RWPE2 (cell line): Measurements from ENCODE around the gene AFAP1.

ENCODE experiments used
- ATAC-seq: fragments of 200-7000 bp; cut with Tn5 transposase; 3 replicates; pipeline ENCODE4 v1.9.1; 2021; ENCODE audit warnings: low read depth
- DNase-seq: peaks from one replicate; pipeline ENCODE4 v3.0.0-alpha.2; 2020; ENCODE audit warnings: low spot score
- H3K27ac ChIP-seq: fragments of 450-650 bp; 2 replicates; pipeline ENCODE4 v1.5.1; 2017; ENCODE audit warnings: mild to moderate bottlenecking; ENCODE audit not compliant: poor library complexity, severe bottlenecking
- H3K27me3 ChIP-seq: fragments of 250-450 bp; sonication (Bioruptor Pico); 2 replicates; pipeline ENCODE4 v1.5.1; 2021; ENCODE audit warnings: mild to moderate bottlenecking, moderate library complexity; ENCODE audit not compliant: insufficient read depth, poor library complexity, severe bottlenecking
- H3K36me3 ChIP-seq: fragments of 250-450 bp; sonication (Bioruptor Pico); 2 replicates; pipeline ENCODE4 v1.5.1; 2020; ENCODE audit warnings: low read depth, mild to moderate bottlenecking, moderate library complexity
- H3K4me1 ChIP-seq: fragments of 250-450 bp; sonication (Bioruptor Pico); 2 replicates; pipeline ENCODE4 v1.5.1; 2021; ENCODE audit warnings: mild to moderate bottlenecking, moderate library complexity; ENCODE audit not compliant: insufficient read depth, poor library complexity, severe bottlenecking
- H3K4me3 ChIP-seq: fragments of 250-450 bp; sonication (Bioruptor Pico); 2 replicates; pipeline ENCODE4 v1.5.1; 2021; ENCODE audit warnings: mild to moderate bottlenecking, moderate library complexity; ENCODE audit not compliant: severe bottlenecking
- H3K9me3 ChIP-seq: fragments of 250-450 bp; sonication (Bioruptor Pico); 2 replicates; pipeline ENCODE4 v1.5.1; 2021; ENCODE audit warnings: mild to moderate bottlenecking, moderate library complexity; ENCODE audit not compliant: severe bottlenecking
- CTCF ChIP-seq: fragments of 450-650 bp; IDR thresholded peaks from one replicate; pipeline ENCODE4 v1.5.1; 2017; ENCODE audit warnings: mild to moderate bottlenecking, moderate library complexity; ENCODE audit not compliant: poor library complexity, severe bottlenecking

AFAP1 gene

GRCh38 chr4:7910952-7911578 is 28.6 kb downstream of the AFAP1 start:
- no peak for DNase-seq
- no peak overlapping the region for H3K4me3 ChIP-seq
- TF ChIP-seq CTCF = no peak
- H3K4me1 ChIP-seq = peaks cover 31% of the 10 kb centered on the region
- H3K27ac ChIP-seq = peak overlapping the region; percentile 13
- H3K36me3 ChIP-seq = no peaks in the 10 kb centered on the region; the same call in 1 of the 2 replicates
- H3K9me3 ChIP-seq = no peaks in the 10 kb centered on the region
- no peaks in the 10 kb centered on the region for H3K27me3 ChIP-seq
- peak; percentile 54 for ATAC-seq

- Histone ChIP-seq H3K4me3 (no peak overlapping the region), H3K9me3 (no peaks in the 10 kb centered on the region), H3K27ac (peak overlapping the region; percentile 13), H3K27me3 (no peaks in the 10 kb centered on the region), H3K36me3 (no peaks in the 10 kb centered on the region; the same call in 1 of the 2 replicates), H3K4me1 (peaks cover 38% of the 10 kb centered on the region)
- no peak; the same call in 2 of the 3 replicates for ATAC-seq
- no peak for TF ChIP-seq CTCF
- DNase-seq = no peak
Observed at GRCh38 chr4:7910263-7910896, 29.3 kb downstream of the AFAP1 start.

- Histone ChIP-seq H3K27ac (peak overlapping the region; percentile 13), H3K36me3 (no peaks in the 10 kb centered on the region; the same call in 1 of the 2 replicates), H3K9me3 (no peaks in the 10 kb centered on the region), H3K4me3 (no peak overlapping the region), H3K4me1 (peaks cover 45% of the 10 kb centered on the region), H3K27me3 (no peaks in the 10 kb centered on the region)
- no peak for TF ChIP-seq CTCF
- no peak for ATAC-seq
- DNase-seq = no peak
Observed at GRCh38 chr4:7909463-7910262, 30.0 kb downstream of the AFAP1 start.

- no peak overlapping the region for H3K4me3 ChIP-seq
- no peaks in the 10 kb centered on the region; the same call in 1 of the 2 replicates for H3K36me3 ChIP-seq
- H3K27me3 ChIP-seq = no peaks in the 10 kb centered on the region
- TF ChIP-seq CTCF = no peak
- H3K9me3 ChIP-seq = no peaks in the 10 kb centered on the region
- no peak for ATAC-seq
- H3K4me1 ChIP-seq = peaks cover 54% of the 10 kb centered on the region
- no peak for DNase-seq
- no peak overlapping the region for H3K27ac ChIP-seq
Observed at GRCh38 chr4:7908668-7909067, 31.0 kb downstream of the AFAP1 start.
